Sigmoid colon (tissue), 7 donors: Measurements from ENCODE around the gene SLC24A4. TPM values are rescaled to one million over a fixed set of nuclear protein-coding genes. Genes with fewer than 3 reads are reported as not detected.

Experiments
- DNase-seq: peaks from one replicate; pipeline ENCODE4 v3.0.0-alpha.2; 2019
- H3K27ac ChIP-seq, 4 donors: fragments of 200-600 bp; sonication (generic); one replicate each; pipeline ENCODE4 v1.5.1; 2016 to 2019; ENCODE audit warnings: mild to moderate bottlenecking in 1 of 4
- H3K27me3 ChIP-seq, 3 donors: fragments of 200-600 bp; sonication (generic); one replicate each; pipeline ENCODE4 v1.5.1; 2019; ENCODE audit warnings: mild to moderate bottlenecking in 1 of 3
- H3K36me3 ChIP-seq, 4 donors: fragments of 200-600 bp; sonication (generic); one replicate each; pipeline ENCODE4 v1.5.1; 2016 to 2019
- H3K4me1 ChIP-seq, 4 donors: fragments of 200-600 bp; sonication (generic); one replicate each; pipeline ENCODE4 v1.5.1; 2017 to 2019
- H3K4me3 ChIP-seq, 4 donors: fragments of 200-600 bp; sonication (generic); one replicate each; pipeline ENCODE4 v1.5.1; 2017 to 2019; ENCODE audit warnings: mild to moderate bottlenecking in 2 of 4, moderate library complexity in 1 of 4
- H3K9me3 ChIP-seq, 4 donors: fragments of 200-600 bp in 3 of 4; sonication (generic) in 3 of 4; one replicate each; pipeline versions ENCODE4 v1.5.1 to v1.6.1; 2013 to 2019
- EP300 ChIP-seq, 4 donors: sonication (generic); formaldehyde crosslinking; IDR thresholded peaks; one replicate each; pipeline ENCODE4 v1.6.1; 2017; ENCODE audit warnings: antibody characterized with exemption in 4 of 4
- POLR2A ChIP-seq, 2 donors: fragments of 450-650 bp; IDR thresholded peaks; one replicate each; pipeline ENCODE4 v1.6.1; 2016; ENCODE audit warnings: antibody characterized with exemption in 2 of 2, mild to moderate bottlenecking in 2 of 2, moderate library complexity in 2 of 2
- POLR2AphosphoS5 ChIP-seq, 4 donors: sonication (generic); formaldehyde crosslinking; IDR thresholded peaks; one replicate each; pipeline ENCODE4 v1.6.1; 2017; ENCODE audit warnings: antibody characterized with exemption in 4 of 4
- WGBS, 2 donors: extraction: QIAGEN DNeasy Blood & Tissue Kit; methylation state at CpG; one replicate each; pipeline ENCODE4 v1.1.7; 2013; 5-methylcytosine and 5-hydroxymethylcytosine counted together
- intact Hi-C: fragments of 100-400 bp; cut with DNase I; formaldehyde crosslinking; loops from one replicate; pipeline ENCODE4 v1.15.1; 2023
- polyA plus RNA-seq, 3 donors: library from polyadenylated mRNA; stranded (reverse); fragments of 200-250 nt; gene quantifications; one replicate each; pipeline ENCODE4 v1.2.3, GENCODE V29; 2013
- total RNA-seq, 4 donors: library from RNA; depleted of rRNA; stranded (reverse); fragments of >200 nt; gene quantifications; one replicate each; pipeline ENCODE4 v1.1.0, GENCODE V29; 2016
- TF ChIP-seq, protein P1 (sequence below), 4 experiments: fragments of 450-650 bp in 3 of 4; fragments of 200-600 bp in 1 of 4; IDR thresholded peaks; one replicate each; pipeline ENCODE4 v1.5.1; 2016 to 2019; ENCODE audit warnings: antibody characterized with exemption in 4 of 4, mild to moderate bottlenecking in 3 of 4, moderate library complexity in 2 of 4
- donor health status: healthy with polysubstance abuse.
- donor health status: Bipolar disorder and iron deficiency.
- donor health status: healthy.

The SLC24A4 gene
- total and polyA plus RNA-seq, 7 donors: under 0.01 to 1.4 (median 0.77) TPM; not detected in 1

DNA sequence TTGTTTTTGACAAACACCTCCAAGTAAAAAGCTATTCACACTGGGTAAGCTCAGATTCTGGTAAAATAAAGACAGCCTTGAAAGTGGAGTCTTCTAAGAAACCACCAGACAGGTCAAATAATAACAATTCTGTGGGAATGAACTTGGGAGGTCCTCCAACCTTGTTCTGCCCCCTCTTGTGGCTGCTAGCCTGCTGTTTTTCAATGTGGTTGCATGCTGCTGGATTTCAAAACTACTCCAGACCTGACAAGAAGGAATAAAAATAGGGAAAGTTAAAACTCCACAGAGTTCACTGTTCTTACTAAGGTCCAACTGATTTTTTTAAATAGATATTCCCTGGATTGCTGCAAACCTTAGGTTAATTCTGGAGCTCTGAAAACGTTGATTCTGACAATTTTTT is 158.4 kb downstream of the SLC24A4 start:
- 62 to 66% methylated on average over 1 of the region's 1 CpG for WGBS, 2 donors
- no peak for DNase-seq
- Histone ChIP-seq H3K4me3 (no peak overlapping the region), H3K27ac (no peak overlapping the region), H3K9me3 (no peaks in the 10 kb centered on the region), H3K36me3 (no peaks in the 10 kb centered on the region), H3K27me3 (no peaks in the 10 kb centered on the region), H3K4me1 (peaks cover 0 to 14% (median 4%) of the 10 kb centered on the region in 4 donors)
- TF ChIP-seq POLR2A (IDR thresholded peaks at IDR 0.05): no peak
- TF ChIP-seq, protein P1, sequence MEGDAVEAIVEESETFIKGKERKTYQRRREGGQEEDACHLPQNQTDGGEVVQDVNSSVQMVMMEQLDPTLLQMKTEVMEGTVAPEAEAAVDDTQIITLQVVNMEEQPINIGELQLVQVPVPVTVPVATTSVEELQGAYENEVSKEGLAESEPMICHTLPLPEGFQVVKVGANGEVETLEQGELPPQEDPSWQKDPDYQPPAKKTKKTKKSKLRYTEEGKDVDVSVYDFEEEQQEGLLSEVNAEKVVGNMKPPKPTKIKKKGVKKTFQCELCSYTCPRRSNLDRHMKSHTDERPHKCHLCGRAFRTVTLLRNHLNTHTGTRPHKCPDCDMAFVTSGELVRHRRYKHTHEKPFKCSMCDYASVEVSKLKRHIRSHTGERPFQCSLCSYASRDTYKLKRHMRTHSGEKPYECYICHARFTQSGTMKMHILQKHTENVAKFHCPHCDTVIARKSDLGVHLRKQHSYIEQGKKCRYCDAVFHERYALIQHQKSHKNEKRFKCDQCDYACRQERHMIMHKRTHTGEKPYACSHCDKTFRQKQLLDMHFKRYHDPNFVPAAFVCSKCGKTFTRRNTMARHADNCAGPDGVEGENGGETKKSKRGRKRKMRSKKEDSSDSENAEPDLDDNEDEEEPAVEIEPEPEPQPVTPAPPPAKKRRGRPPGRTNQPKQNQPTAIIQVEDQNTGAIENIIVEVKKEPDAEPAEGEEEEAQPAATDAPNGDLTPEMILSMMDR (IDR thresholded peaks at IDR 0.05): no peak
- intact Hi-C loops: no loop called here

GRCh38 chr14:92481811-92482555 is 159.0 kb downstream of the SLC24A4 start:
- Histone ChIP-seq H3K27ac (no peak overlapping the region), H3K4me1 (peaks cover 0 to 20% (median 7%) of the 10 kb centered on the region in 4 donors), H3K36me3 (no peaks in the 10 kb centered on the region), H3K4me3 (no peak overlapping the region), H3K9me3 (no peaks in the 10 kb centered on the region), H3K27me3 (no peaks in the 10 kb centered on the region)
- intact Hi-C loops: no loop called here
- 32 to 61% methylated on average over 1 of the region's 1 CpG for WGBS, 2 donors
- DNase-seq: no peak
- TF ChIP-seq POLR2A (IDR thresholded peaks at IDR 0.05) (no peak), EP300 (IDR thresholded peaks at IDR 0.05) (no peak), POLR2AphosphoS5 (IDR thresholded peaks at IDR 0.05) (no peak)
- TF ChIP-seq, protein P1 (IDR thresholded peaks at IDR 0.05): no peak

DNA sequence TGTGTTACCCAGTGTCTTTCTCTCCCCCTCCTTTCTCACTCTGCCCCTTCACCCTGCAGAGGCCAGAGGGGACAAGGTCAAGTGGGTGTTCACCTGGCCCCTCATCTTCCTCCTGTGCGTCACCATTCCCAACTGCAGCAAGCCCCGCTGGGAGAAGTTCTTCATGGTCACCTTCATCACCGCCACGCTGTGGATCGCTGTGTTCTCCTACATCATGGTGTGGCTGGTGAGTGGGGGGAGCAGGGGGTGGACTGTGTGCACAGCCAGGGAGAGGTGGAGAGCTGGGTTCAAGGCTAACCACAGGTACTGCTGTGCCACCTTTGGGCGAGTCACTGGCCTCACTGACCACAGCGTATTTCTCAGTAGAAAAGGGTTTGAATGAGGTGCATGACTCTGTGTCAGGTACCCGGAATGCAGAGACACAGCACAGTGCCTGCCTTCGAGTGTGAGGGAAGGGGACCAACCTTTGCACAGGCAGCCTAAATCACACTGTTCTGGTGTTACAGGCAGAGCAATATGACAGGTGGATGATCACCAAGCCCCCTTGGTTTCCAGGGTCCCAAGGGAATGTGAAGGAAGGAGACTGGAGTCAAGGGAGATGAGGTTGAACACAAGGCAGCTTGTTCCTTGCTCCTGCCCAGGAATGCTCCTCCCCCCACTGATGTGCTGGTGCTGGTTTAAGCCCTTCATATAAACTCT is 159.8 kb downstream of the SLC24A4 start:
- 94 to 96% methylated on average over 9 of the region's 9 CpGs for WGBS, 2 donors
- Histone ChIP-seq H3K4me1 (peaks cover 0 to 22% (median 10%) of the 10 kb centered on the region in 4 donors), H3K27ac (no peak overlapping the region), H3K36me3 (no peaks in the 10 kb centered on the region), H3K27me3 (no peaks in the 10 kb centered on the region), H3K4me3 (no peak overlapping the region), H3K9me3 (no peaks in the 10 kb centered on the region)
- DNase-seq: no peak
- TF ChIP-seq POLR2A (IDR thresholded peaks at IDR 0.05) (no peak), POLR2AphosphoS5 (IDR thresholded peaks at IDR 0.05) (no peak), EP300 (IDR thresholded peaks at IDR 0.05) (no peak)
- TF ChIP-seq, protein P1 (IDR thresholded peaks at IDR 0.05): no peak
- intact Hi-C loops: no loop called here

- no peak for TF ChIP-seq POLR2AphosphoS5 (IDR thresholded peaks at IDR 0.05)
- TF ChIP-seq EP300 (IDR thresholded peaks at IDR 0.05): no peak
- no peak for TF ChIP-seq POLR2A (IDR thresholded peaks at IDR 0.05)
- TF ChIP-seq, protein P1 (IDR thresholded peaks at IDR 0.05): no peak
- DNase-seq: no peak
- no peaks in the 10 kb centered on the region for H3K27me3 ChIP-seq
- intact Hi-C loops: no loop called here
- H3K36me3 ChIP-seq: no peaks in the 10 kb centered on the region
- H3K4me1 ChIP-seq: peaks cover 0 to 22% (median 10%) of the 10 kb centered on the region in 4 donors
- H3K27ac ChIP-seq: no peak overlapping the region
- no peaks in the 10 kb centered on the region for H3K9me3 ChIP-seq
- no peak overlapping the region for H3K4me3 ChIP-seq
- WGBS, 2 donors: 90 to 91% methylated on average over 7 of the region's 7 CpGs
Observed at GRCh38 chr14:92484132-92484823, 161.3 kb downstream of the SLC24A4 start.
